IMR-90 (cell line): ENCODE measurements around the gene GNB4. TPM values are rescaled to one million over a fixed set of nuclear protein-coding genes. Genes with fewer than 3 reads are reported as not detected.

Experiments
- ATAC-seq: fragments of 200-7000 bp; cut with Tn5 transposase; 2 replicates; pipeline ENCODE4 v1.9.1; 2020; ENCODE audit warnings: low read depth, mild to moderate bottlenecking, moderate library complexity
- BruUV-seq: library from RNA; stranded (reverse); fragments of 400-500 nt; replicated peaks from 2 replicates; lab custom pipeline; 2021; lab: Mats Ljungman, UMichigan
- CTCF ChIA-PET: fragments of 300-600 bp; formaldehyde crosslinking; extraction: SDS; loops from one replicate; lab custom pipeline; 2021; ENCODE audit warnings: antibody characterized with exemption; lab: Yijun Ruan, JAX
- POLR2A ChIA-PET: fragments of 300-600 bp; sonication (Branson Sonifier 250); formaldehyde crosslinking; loops from one replicate; lab custom pipeline; 2022; ENCODE audit warnings: antibody characterized with exemption; ENCODE audit not compliant: unreplicated experiment; lab: Charles Lee
- DNase-seq: peaks from one replicate; pipeline ENCODE4 v3.0.0; 2013
- H2AFZ ChIP-seq: replicated peaks from 2 replicates; pipeline ENCODE3; 2013; ENCODE audit warnings: low read length, mild to moderate bottlenecking; ENCODE audit not compliant: poor library complexity
- H2AK5ac ChIP-seq: 2 replicates; pipeline ENCODE4 v1.6.1; 2013; ENCODE audit warnings: low read depth, low read length, inconsistent platforms
- H2AK9ac ChIP-seq: replicated peaks from 2 replicates; pipeline ENCODE3; 2013; ENCODE audit warnings: mild to moderate bottlenecking, low read depth, low read length, moderate library complexity; ENCODE audit not compliant: poor library complexity
- H2BK120ac ChIP-seq: 2 replicates; pipeline ENCODE4 v1.6.1; 2013; ENCODE audit warnings: low read depth, low read length, inconsistent platforms
- H2BK15ac ChIP-seq: 3 replicates; pipeline ENCODE4 v1.6.1; 2013; ENCODE audit warnings: low read depth, low read length, inconsistent platforms
- H2BK20ac ChIP-seq: 2 replicates; pipeline ENCODE4 v1.6.1; 2013; ENCODE audit warnings: low read depth, mild to moderate bottlenecking, inconsistent platforms, low read length, moderate library complexity
- H2BK5ac ChIP-seq: 2 replicates; pipeline ENCODE4 v1.6.1; 2013; ENCODE audit warnings: mild to moderate bottlenecking, low read depth, low read length, inconsistent platforms; ENCODE audit not compliant: poor library complexity, severe bottlenecking
- H3K14ac ChIP-seq: replicated peaks from 2 replicates; pipeline ENCODE4 v1.6.1; 2013; ENCODE audit warnings: low read depth, low read length, inconsistent platforms
- H3K18ac ChIP-seq: 2 replicates; pipeline ENCODE4 v1.6.1; 2013; ENCODE audit warnings: low read depth, low read length, control low read depth
- H3K23ac ChIP-seq: 2 replicates; pipeline ENCODE4 v1.6.1; 2013; ENCODE audit warnings: low read depth, low read length, inconsistent platforms
- H3K27ac ChIP-seq: 2 replicates; pipeline ENCODE4 v1.5.1; 2013; ENCODE audit warnings: mild to moderate bottlenecking, control low read depth, low read length; ENCODE audit not compliant: insufficient read depth
- H3K27me3 ChIP-seq: 2 replicates; pipeline ENCODE4 v1.6.1; 2013; ENCODE audit warnings: low read length; ENCODE audit not compliant: control insufficient read depth, insufficient read depth
- H3K36me3 ChIP-seq: 2 replicates; pipeline ENCODE4 v1.6.1; 2013; ENCODE audit warnings: low read length, mixed read lengths; ENCODE audit not compliant: control insufficient read depth, insufficient read depth
- H3K4ac ChIP-seq: 2 replicates; pipeline ENCODE4 v1.6.1; 2013; ENCODE audit warnings: low read depth, low read length, inconsistent platforms
- H3K4me1 ChIP-seq: 2 replicates; pipeline ENCODE4 v1.6.1; 2013; ENCODE audit warnings: low read length, mixed read lengths; ENCODE audit not compliant: control insufficient read depth, insufficient read depth
- H3K4me2 ChIP-seq: 2 replicates; pipeline ENCODE4 v1.6.1; 2013; ENCODE audit warnings: low read depth, mild to moderate bottlenecking, control low read depth, low read length, moderate library complexity
- H3K4me3 ChIP-seq: 2 replicates; pipeline ENCODE4 v1.5.1; 2013; ENCODE audit warnings: low read depth, mild to moderate bottlenecking, control low read depth, low read length, moderate library complexity; ENCODE audit not compliant: insufficient read depth
- H3K56ac ChIP-seq: 2 replicates; pipeline ENCODE4 v1.6.1; 2013; ENCODE audit warnings: low read length, inconsistent platforms; ENCODE audit not compliant: insufficient read depth; ENCODE audit errors: extremely low read depth
- H3K79me1 ChIP-seq, 2 experiments: 2 replicates each; pipeline ENCODE4 v1.6.1; 2013; ENCODE audit warnings: low read length in 2 of 2, inconsistent platforms in 1 of 2, low read depth in 1 of 2
- H3K9ac ChIP-seq: 2 replicates; pipeline ENCODE4 v1.6.1; 2013; ENCODE audit warnings: low read depth, low read length, control low read depth
- H3K9me1 ChIP-seq: 2 replicates; pipeline ENCODE4 v1.6.1; 2013; ENCODE audit warnings: low read length, inconsistent platforms; ENCODE audit not compliant: insufficient read depth
- H3K9me3 ChIP-seq: 2 replicates; pipeline ENCODE4 v1.6.1; 2013; ENCODE audit warnings: low read length; ENCODE audit not compliant: control insufficient read depth, insufficient read depth
- H4K20me1 ChIP-seq: 2 replicates; pipeline ENCODE4 v1.6.1; 2013; ENCODE audit warnings: low read length, inconsistent platforms; ENCODE audit not compliant: insufficient read depth
- H4K5ac ChIP-seq: 2 replicates; pipeline ENCODE4 v1.6.1; 2013; ENCODE audit warnings: mild to moderate bottlenecking, low read depth, low read length, control low read depth
- H4K8ac ChIP-seq, 2 experiments: 2 replicates each; pipeline ENCODE4 v1.6.1; 2013; ENCODE audit warnings: low read depth in 2 of 2, low read length in 2 of 2, control low read depth in 1 of 2, inconsistent platforms in 1 of 2
- H4K91ac ChIP-seq: 2 replicates; pipeline ENCODE4 v1.6.1; 2013; ENCODE audit warnings: low read depth, low read length, inconsistent platforms; ENCODE audit not compliant: insufficient read depth
- BHLHE40 ChIP-seq: fragments of 150-350 bp; IDR thresholded peaks from 2 replicates; pipeline ENCODE4 v1.6.1; 2016; ENCODE audit warnings: mild to moderate bottlenecking, low read depth, low read length
- CEBPB ChIP-seq: IDR thresholded peaks from 2 replicates; pipeline ENCODE4 v1.6.1; 2012; ENCODE audit warnings: low read depth, low read length, improper control_type of control experiment
- CHD1 ChIP-seq: IDR thresholded peaks from 2 replicates; pipeline ENCODE4 v1.6.1; 2012; ENCODE audit warnings: low read depth, low read length, improper control_type of control experiment
- FOS ChIP-seq: fragments of 150-350 bp; IDR thresholded peaks from 2 replicates; pipeline ENCODE4 v1.6.1; 2016; ENCODE audit warnings: low read depth, low read length
- MAFK ChIP-seq: IDR thresholded peaks from 2 replicates; pipeline ENCODE4 v1.6.1; 2012; ENCODE audit warnings: low read depth, low read length, improper control_type of control experiment
- MAZ ChIP-seq: IDR thresholded peaks from 2 replicates; pipeline ENCODE4 v1.6.1; 2012; ENCODE audit warnings: low read depth, mild to moderate bottlenecking, low read length, improper control_type of control experiment, moderate library complexity, borderline replicate concordance
- MXI1 ChIP-seq: IDR thresholded peaks from 2 replicates; pipeline ENCODE4 v1.6.1; 2012; ENCODE audit warnings: low read depth, mild to moderate bottlenecking, low read length, moderate library complexity, borderline replicate concordance
- NFE2L2 ChIP-seq: fragments of 150-350 bp; IDR thresholded peaks from 2 replicates; pipeline ENCODE4 v1.6.1; 2016; ENCODE audit warnings: low read depth, mild to moderate bottlenecking, low read length
- POLR2A ChIP-seq: IDR thresholded peaks from 2 replicates; pipeline ENCODE4 v1.6.1; 2012; ENCODE audit warnings: mild to moderate bottlenecking, low read depth, low read length
- RAD21 ChIP-seq: IDR thresholded peaks from 2 replicates; pipeline ENCODE4 v1.6.1; 2012; ENCODE audit warnings: low read length, improper control_type of control experiment
- RCOR1 ChIP-seq: IDR thresholded peaks from 2 replicates; pipeline ENCODE4 v1.6.1; 2012; ENCODE audit warnings: mild to moderate bottlenecking, low read length, improper control_type of control experiment; ENCODE audit not compliant: insufficient replicate concordance
- RFX5 ChIP-seq: IDR thresholded peaks from 2 replicates; pipeline ENCODE4 v1.8.0; 2012; ENCODE audit warnings: low read depth, mild to moderate bottlenecking, low read length, moderate library complexity
- SMC3 ChIP-seq: fragments of 150-350 bp; IDR thresholded peaks from 2 replicates; pipeline ENCODE4 v1.6.1; 2016; ENCODE audit warnings: low read depth, mild to moderate bottlenecking, antibody characterized with exemption, low read length, moderate library complexity
- WGBS, 2 experiments: methylation state at CpG; one replicate each; pipeline versions ENCODE4 v1.1.5 to v1.1.7; 2013; ENCODE audit warnings: missing lambda C conversion rate in 2 of 2; ENCODE audit not compliant: insufficient read length in 1 of 2; ENCODE audit errors: extremely low coverage in 2 of 2; 5-methylcytosine and 5-hydroxymethylcytosine counted together
- dilution Hi-C: fragments of 300-500 bp; cut with HindIII; formaldehyde crosslinking; loops from one replicate; pipeline ENCODE4 v1.14.3; 2018; ENCODE audit warnings: low sequenced_read_pairs; ENCODE audit not compliant: unreplicated experiment
- in situ Hi-C: fragments of 300-500 bp; cut with MboI; formaldehyde crosslinking; loops from 3 replicates; pipeline ENCODE4 v1.14.3; 2019; ENCODE audit warnings: low sequenced_read_pairs, inconsistent platforms, mixed read lengths
- intact Hi-C: fragments of 100-400 bp; cut with micrococcal nuclease; formaldehyde crosslinking; loops from 2 replicates; pipeline ENCODE4 v1.10.0; 2022
- polyA plus RNA-seq, 3 experiments: library from polyadenylated mRNA; depleted of rRNA; stranded (reverse); fragments of >200 nt; gene quantifications; 2 replicates each; pipeline ENCODE4 v1.2.3, GENCODE V29; 2012; ENCODE audit warnings: low replicate concordance in 1 of 3
- total RNA-seq: library from RNA; depleted of rRNA; stranded (reverse); fragments of >200 nt; gene quantifications from 2 replicates; pipeline ENCODE4 v1.2.3, GENCODE V29; 2012
- TF ChIP-seq, protein P1 (sequence below): fragments of 150-350 bp; IDR thresholded peaks from 2 replicates; pipeline ENCODE4 v1.6.1; 2016; ENCODE audit warnings: low read depth, mild to moderate bottlenecking, low read length, moderate library complexity, borderline replicate concordance
- TF ChIP-seq, protein P2 (sequence below): fragments of 150-350 bp; IDR thresholded peaks from 2 replicates; pipeline ENCODE4 v1.6.1; 2017; ENCODE audit warnings: mild to moderate bottlenecking, antibody characterized with exemption, low read length, low read depth
- TF ChIP-seq, protein P3 (sequence below): conservative IDR thresholded peaks from 2 replicates; pipeline ENCODE4 v1.5.1; 2012; ENCODE audit warnings: mild to moderate bottlenecking, low read depth, low read length, improper control_type of control experiment

The GNB4 gene
- total and polyA plus RNA-seq, 2 of the 4 experiments (the other 2 are of a cell fraction), result 22.1 to 112 TPM

DNA sequence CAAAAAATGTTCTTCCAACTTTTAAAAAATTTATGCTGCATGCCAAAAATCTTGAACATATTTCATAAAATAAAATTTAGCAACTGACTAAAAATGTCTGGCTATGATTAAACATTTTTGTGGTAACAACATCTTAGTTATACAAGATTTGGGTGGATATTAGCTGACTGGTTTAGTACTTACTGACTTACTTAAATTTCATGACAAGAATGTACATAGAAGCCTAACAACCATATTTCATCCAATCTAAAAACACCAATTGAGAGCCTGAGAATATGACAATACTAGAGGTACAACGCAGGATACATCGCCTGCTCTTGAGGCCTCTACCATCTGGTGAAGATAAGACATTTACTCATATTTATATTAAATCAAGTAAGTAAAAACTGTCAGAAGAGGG is 34.6 kb downstream of the GNB4 start:
- Histone ChIP-seq H3K9ac (no peak overlapping the region), H3K56ac (no peak overlapping the region), H4K20me1 (no peaks in the 10 kb centered on the region), H4K8ac (no peak overlapping the region), H4K5ac (no peak overlapping the region), H3K27ac (no peak overlapping the region), H3K9me3 (no peaks in the 10 kb centered on the region), H3K27me3 (no peaks in the 10 kb centered on the region), H2BK20ac (no peak overlapping the region), H2BK120ac (no peak overlapping the region), H2BK15ac (no peak overlapping the region), H3K14ac (no peak overlapping the region), H3K4me3 (no peak overlapping the region), H3K36me3 (peaks cover 23% of the 10 kb centered on the region), H3K23ac (no peak overlapping the region), H3K79me1 (peaks cover 16 to 19% of the 10 kb centered on the region in 2 experiments), H3K9me1 (no peaks in the 10 kb centered on the region), H3K18ac (no peak overlapping the region), H3K4me2 (no peak overlapping the region), H4K91ac (no peak overlapping the region), H2BK5ac (no peak overlapping the region), H3K4me1 (no peaks in the 10 kb centered on the region), H2AFZ (no peak overlapping the region), H3K4ac (no peak overlapping the region), H2AK9ac (no peak overlapping the region), H2AK5ac (no peak overlapping the region)
- no peak for TF ChIP-seq RAD21
- no peak for TF ChIP-seq SMC3
- no peak for TF ChIP-seq POLR2A
- TF ChIP-seq, protein P1, sequence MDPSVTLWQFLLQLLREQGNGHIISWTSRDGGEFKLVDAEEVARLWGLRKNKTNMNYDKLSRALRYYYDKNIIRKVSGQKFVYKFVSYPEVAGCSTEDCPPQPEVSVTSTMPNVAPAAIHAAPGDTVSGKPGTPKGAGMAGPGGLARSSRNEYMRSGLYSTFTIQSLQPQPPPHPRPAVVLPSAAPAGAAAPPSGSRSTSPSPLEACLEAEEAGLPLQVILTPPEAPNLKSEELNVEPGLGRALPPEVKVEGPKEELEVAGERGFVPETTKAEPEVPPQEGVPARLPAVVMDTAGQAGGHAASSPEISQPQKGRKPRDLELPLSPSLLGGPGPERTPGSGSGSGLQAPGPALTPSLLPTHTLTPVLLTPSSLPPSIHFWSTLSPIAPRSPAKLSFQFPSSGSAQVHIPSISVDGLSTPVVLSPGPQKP, result no peak
- no peak for TF ChIP-seq FOS
- TF ChIP-seq CHD1, result no peak
- TF ChIP-seq MAFK, result no peak
- TF ChIP-seq, protein P2, sequence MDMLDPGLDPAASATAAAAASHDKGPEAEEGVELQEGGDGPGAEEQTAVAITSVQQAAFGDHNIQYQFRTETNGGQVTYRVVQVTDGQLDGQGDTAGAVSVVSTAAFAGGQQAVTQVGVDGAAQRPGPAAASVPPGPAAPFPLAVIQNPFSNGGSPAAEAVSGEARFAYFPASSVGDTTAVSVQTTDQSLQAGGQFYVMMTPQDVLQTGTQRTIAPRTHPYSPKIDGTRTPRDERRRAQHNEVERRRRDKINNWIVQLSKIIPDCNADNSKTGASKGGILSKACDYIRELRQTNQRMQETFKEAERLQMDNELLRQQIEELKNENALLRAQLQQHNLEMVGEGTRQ, result no peak
- TF ChIP-seq RFX5, result no peak
- TF ChIP-seq MAZ, result no peak
- no peak for TF ChIP-seq BHLHE40
- no peak for TF ChIP-seq NFE2L2
- no peak for TF ChIP-seq MXI1
- TF ChIP-seq RCOR1, result no peak
- TF ChIP-seq, protein P3, sequence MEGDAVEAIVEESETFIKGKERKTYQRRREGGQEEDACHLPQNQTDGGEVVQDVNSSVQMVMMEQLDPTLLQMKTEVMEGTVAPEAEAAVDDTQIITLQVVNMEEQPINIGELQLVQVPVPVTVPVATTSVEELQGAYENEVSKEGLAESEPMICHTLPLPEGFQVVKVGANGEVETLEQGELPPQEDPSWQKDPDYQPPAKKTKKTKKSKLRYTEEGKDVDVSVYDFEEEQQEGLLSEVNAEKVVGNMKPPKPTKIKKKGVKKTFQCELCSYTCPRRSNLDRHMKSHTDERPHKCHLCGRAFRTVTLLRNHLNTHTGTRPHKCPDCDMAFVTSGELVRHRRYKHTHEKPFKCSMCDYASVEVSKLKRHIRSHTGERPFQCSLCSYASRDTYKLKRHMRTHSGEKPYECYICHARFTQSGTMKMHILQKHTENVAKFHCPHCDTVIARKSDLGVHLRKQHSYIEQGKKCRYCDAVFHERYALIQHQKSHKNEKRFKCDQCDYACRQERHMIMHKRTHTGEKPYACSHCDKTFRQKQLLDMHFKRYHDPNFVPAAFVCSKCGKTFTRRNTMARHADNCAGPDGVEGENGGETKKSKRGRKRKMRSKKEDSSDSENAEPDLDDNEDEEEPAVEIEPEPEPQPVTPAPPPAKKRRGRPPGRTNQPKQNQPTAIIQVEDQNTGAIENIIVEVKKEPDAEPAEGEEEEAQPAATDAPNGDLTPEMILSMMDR, result no peak
- no peak for TF ChIP-seq CEBPB
- peak; percentile 19 for DNase-seq
- no peak for ATAC-seq
- POLR2A ChIA-PET, result no interaction called here
- in situ Hi-C loops (no loop called here), intact Hi-C loops (no loop called here), dilution Hi-C loops (no loop called here)
- CTCF ChIA-PET, result interaction anchor here (0.7 kb wide), 1 partner anchor 1201 kb away, joined by 4 read pairs; no protein-coding TSS in a partner anchor
- BruUV-seq, result no TSS peak
- no CpG with 5 or more reads among the region's 2 CpGs for WGBS, 2 experiments
